ENCODE data around the gene AKAP8. TPM values are rescaled to one million over a fixed set of nuclear protein-coding genes. Genes with fewer than 3 reads are reported as not detected.

Gene AKAP8
- total RNA-seq: 10 to 100 TPM; 38.3 to 44.3 TPM
- long read RNA-seq, transcript AKAP8-201 (14 exons, 3,670 nt): major isoform, 23 of 79 reads
- long read RNA-seq, partial matches to known transcripts: 47 of 79 reads
- long read RNA-seq, other reads (novel, unspliced or antisense): 7 of 79 reads

- peak; percentile 98 to 99 for DNase-seq
- peak; percentile 88 for ATAC-seq
- intact Hi-C loops (cut with DNase I, micrococcal nuclease): no loop called here
Observed at GRCh38 chr19:15379083-15379998, at the start of gene AKAP8. TSS of gene AKAP8 (minus strand) at chr19:15379787. CDS start at chr19:15379731, 56 bp downstream.

GRCh38 chr19:15427991-15428471 is 48.4 kb upstream of the AKAP8 start:
- intact Hi-C loops (cut with DNase I, micrococcal nuclease): no loop called here
- ATAC-seq (no peak), DNase-seq (no peak)

- intact Hi-C loops (cut with DNase I, micrococcal nuclease): no loop called here
- DNase-seq (no peak), ATAC-seq (no peak)
Observed at GRCh38 chr19:15427350-15427700, 47.7 kb upstream of the AKAP8 start.

GRCh38 chr19:15426485-15427349 is 47.1 kb upstream of the AKAP8 start:
- no peak for ATAC-seq
- intact Hi-C loops (cut with DNase I, micrococcal nuclease): no loop called here
- DNase-seq: no peak

GRCh38 chr19:15425321-15425950 is 45.8 kb upstream of the AKAP8 start:
- no peak for DNase-seq
- intact Hi-C loops (cut with DNase I, micrococcal nuclease): no loop called here
- ATAC-seq: no peak

- ATAC-seq (no peak), DNase-seq (no peak)
- intact Hi-C loops (cut with DNase I, micrococcal nuclease): no loop called here
Observed at GRCh38 chr19:15424692-15425272, 45.2 kb upstream of the AKAP8 start.

- DNase-seq: no peak
- intact Hi-C loops (cut with DNase I, micrococcal nuclease): no loop called here
- no peak for ATAC-seq
Observed at GRCh38 chr19:15424121-15424520, 44.5 kb upstream of the AKAP8 start.

- intact Hi-C loops (cut with DNase I, micrococcal nuclease): no loop called here
- DNase-seq (no peak), ATAC-seq (no peak)
Observed at GRCh38 chr19:15423130-15423529, 43.5 kb upstream of the AKAP8 start.

- ATAC-seq: no peak
- DNase-seq: no peak
- intact Hi-C loops (cut with DNase I, micrococcal nuclease): no loop called here
Observed at GRCh38 chr19:15422296-15423075, 42.9 kb upstream of the AKAP8 start.

GRCh38 chr19:15421721-15422260 is 42.2 kb upstream of the AKAP8 start:
- ATAC-seq: no peak
- intact Hi-C loops (cut with DNase I, micrococcal nuclease): no loop called here

GRCh38 chr19:15421136-15421695 is 41.6 kb upstream of the AKAP8 start:
- no peak for DNase-seq
- intact Hi-C loops (cut with DNase I, micrococcal nuclease): no loop called here

More at GRCh38 chr19:15421721-15422260, 42.2 kb upstream of the AKAP8 start:
- DNase-seq: no peak

GRCh38 chr19:15419413-15420025 is 39.9 kb upstream of the AKAP8 start:
- ATAC-seq (no peak), DNase-seq (no peak)
- intact Hi-C loops (cut with DNase I, micrococcal nuclease): no loop called here

More at GRCh38 chr19:15421136-15421695, 41.6 kb upstream of the AKAP8 start:
- no peak for ATAC-seq

- ATAC-seq (peak; percentile 94), DNase-seq (peak; percentile 99 to 100)
- intact Hi-C loops (cut with DNase I, micrococcal nuclease): no loop called here
Observed at GRCh38 chr19:15418579-15419412, 39.2 kb upstream of the AKAP8 start, which contains the start of gene AKAP8L. TSS of gene AKAP8L (minus strand) at chr19:15418988. CDS start at chr19:15418923, 65 bp downstream.

GRCh38 chr19:15418231-15418578 is 38.6 kb upstream of the AKAP8 start:
- DNase-seq: peak in 1 of 2 donors; percentile 34
- intact Hi-C loops (cut with DNase I, micrococcal nuclease): no loop called here
- peak; percentile 7 for ATAC-seq

- DNase-seq (no peak), ATAC-seq (no peak)
- intact Hi-C loops (cut with DNase I, micrococcal nuclease): no loop called here
Observed at GRCh38 chr19:15417699-15418098, 38.1 kb upstream of the AKAP8 start.

GRCh38 chr19:15412832-15413231 is 33.2 kb upstream of the AKAP8 start:
- no peak for DNase-seq
- ATAC-seq: no peak
- intact Hi-C loops (cut with DNase I, micrococcal nuclease): no loop called here
